MV-4-11 (cell line): Measurements from ENCODE around the gene CDK9.
"Not testable (repeated sequence)": the region's sequence is repeated elsewhere in the genome, so short reads cannot be mapped to it uniquely, and the experiment has no call there.

Experiments used
- DNase-seq: peaks from one replicate; lab custom pipeline; 2025; lab: John Stamatoyannopoulos, UW

Gene CDK9

GRCh38 chr9:127826253-127826913 lies 40.5 kb downstream of the CDK9 start:
- DNase-seq = no peak

GRCh38 chr9:127828262-127829031 lies 42.6 kb downstream of the CDK9 start:
- no peak for DNase-seq

- DNase-seq = no peak
Measured at GRCh38 chr9:127829205-127829906, 43.5 kb downstream of the CDK9 start.

- no peak for DNase-seq
Measured at GRCh38 chr9:127832248-127832647, 46.4 kb downstream of the CDK9 start.

GRCh38 chr9:127833555-127833954 lies 47.7 kb downstream of the CDK9 start:
- peak; percentile 85 for DNase-seq

- DNase-seq = peak; percentile 84
Measured at GRCh38 chr9:127835991-127836516, 50.2 kb downstream of the CDK9 start.

- DNase-seq = not testable (repeated sequence)
Measured at GRCh38 chr9:127836561-127836960, 50.7 kb downstream of the CDK9 start.

- no peak for DNase-seq
Measured at GRCh38 chr9:127837346-127837745, 51.5 kb downstream of the CDK9 start.

- no peak for DNase-seq
Measured at GRCh38 chr9:127838375-127839078, 52.7 kb downstream of the CDK9 start.
